ENCODE measurements around the gene PC.

PC gene

DNA sequence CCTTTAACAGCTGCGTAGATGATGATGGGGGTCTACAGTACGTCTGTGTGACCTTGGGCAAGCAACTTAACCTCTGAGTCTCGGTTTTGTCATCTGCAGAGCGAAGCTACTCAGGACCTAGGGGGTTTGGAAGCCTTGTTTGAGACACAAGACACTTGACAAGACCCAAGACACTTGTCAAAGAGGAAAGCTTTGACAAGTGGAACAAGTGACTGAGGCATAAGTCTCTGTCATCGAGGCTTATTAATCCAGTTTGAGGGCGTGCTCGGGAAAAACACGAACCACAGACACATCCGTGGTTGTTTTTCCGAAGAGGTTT, 732 bp upstream of the PC start:
- Histone ChIP-seq H3K36me3 (ENCODE audit: control insufficient read depth, insufficient read depth, low read length) (no peaks in the 10 kb centered on the region), H3K4me3 (ENCODE audit: insufficient read depth, low read depth, low read length, poor library complexity, severe bottlenecking) (peak overlapping the region; percentile 74), H3K27ac (ENCODE audit: insufficient read depth, low read length, poor library complexity, severe bottlenecking) (no peak overlapping the region), H3K9me3 (ENCODE audit: control insufficient read depth, low read length) (no peaks in the 10 kb centered on the region), H3K27me3 (replicated peaks; ENCODE audit: control insufficient read depth, insufficient read depth, low read length, poor library complexity, severe bottlenecking) (no peaks in the 10 kb centered on the region), H3K4me1 (ENCODE audit: control insufficient read depth, insufficient read depth, low read length, poor library complexity, severe bottlenecking) (peaks cover 11% of the 10 kb centered on the region)
- DNase-seq: no peak

DNA sequence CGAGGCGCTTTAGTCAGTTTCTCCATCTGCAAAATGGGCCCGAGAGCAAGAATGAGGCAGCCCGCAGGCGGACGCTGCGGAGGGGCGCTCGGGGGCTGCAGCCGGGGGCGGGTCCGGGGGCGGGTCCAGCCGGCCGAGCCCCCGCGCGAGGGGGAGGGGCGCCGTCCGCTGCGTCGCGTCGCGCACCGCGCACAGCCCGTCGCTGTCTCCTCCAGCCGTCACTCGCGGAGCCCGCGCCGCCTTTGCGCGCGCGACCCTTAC, 282 bp downstream of the PC start:
- Histone ChIP-seq H3K36me3 (ENCODE audit: control insufficient read depth, insufficient read depth, low read length) (no peaks in the 10 kb centered on the region), H3K4me3 (ENCODE audit: insufficient read depth, low read depth, low read length, poor library complexity, severe bottlenecking) (peak overlapping the region; percentile 74), H3K27me3 (replicated peaks; ENCODE audit: control insufficient read depth, insufficient read depth, low read length, poor library complexity, severe bottlenecking) (no peaks in the 10 kb centered on the region), H3K4me1 (ENCODE audit: control insufficient read depth, insufficient read depth, low read length, poor library complexity, severe bottlenecking) (peaks cover 11% of the 10 kb centered on the region), H3K27ac (ENCODE audit: insufficient read depth, low read length, poor library complexity, severe bottlenecking) (no peak overlapping the region), H3K9me3 (ENCODE audit: control insufficient read depth, low read length) (no peaks in the 10 kb centered on the region)
- DNase-seq: no peak

DNA sequence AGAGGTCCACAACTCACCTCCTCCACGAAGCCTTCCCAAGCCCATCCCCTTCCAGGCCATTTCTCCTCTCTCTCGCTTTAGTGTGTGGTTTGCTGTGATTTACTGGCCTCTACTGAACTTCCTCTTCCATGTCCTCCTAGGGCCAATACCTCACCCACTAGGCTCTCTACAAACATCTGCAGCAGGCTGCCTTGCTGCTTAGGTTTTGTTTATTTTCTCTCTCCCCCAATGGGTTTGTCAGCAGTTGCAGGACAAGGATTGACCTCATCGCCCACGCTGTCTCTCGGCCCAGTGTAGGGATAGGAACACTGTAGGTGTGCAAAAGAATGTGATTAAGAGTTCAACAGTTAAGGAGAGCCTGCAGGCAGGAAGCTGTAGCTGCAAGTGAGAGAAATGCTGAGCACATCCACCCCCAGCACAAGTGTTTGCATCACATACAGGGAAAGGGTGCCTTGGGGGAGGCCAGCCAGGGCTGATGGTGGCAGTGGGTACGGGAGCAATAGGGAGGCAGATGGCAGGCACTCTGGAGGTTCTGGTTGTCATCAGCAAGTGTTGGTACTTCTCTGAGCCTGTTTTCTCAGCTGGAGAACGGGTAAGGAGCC, 1.4 kb downstream of the PC start:
- Histone ChIP-seq H3K27ac (ENCODE audit: insufficient read depth, low read length, poor library complexity, severe bottlenecking) (no peak overlapping the region), H3K4me3 (ENCODE audit: insufficient read depth, low read depth, low read length, poor library complexity, severe bottlenecking) (no peak overlapping the region), H3K9me3 (ENCODE audit: control insufficient read depth, low read length) (no peaks in the 10 kb centered on the region), H3K4me1 (ENCODE audit: control insufficient read depth, insufficient read depth, low read length, poor library complexity, severe bottlenecking) (peaks cover 11% of the 10 kb centered on the region), H3K27me3 (replicated peaks; ENCODE audit: control insufficient read depth, insufficient read depth, low read length, poor library complexity, severe bottlenecking) (no peaks in the 10 kb centered on the region), H3K36me3 (ENCODE audit: control insufficient read depth, insufficient read depth, low read length) (no peaks in the 10 kb centered on the region)
- no peak for DNase-seq

DNA sequence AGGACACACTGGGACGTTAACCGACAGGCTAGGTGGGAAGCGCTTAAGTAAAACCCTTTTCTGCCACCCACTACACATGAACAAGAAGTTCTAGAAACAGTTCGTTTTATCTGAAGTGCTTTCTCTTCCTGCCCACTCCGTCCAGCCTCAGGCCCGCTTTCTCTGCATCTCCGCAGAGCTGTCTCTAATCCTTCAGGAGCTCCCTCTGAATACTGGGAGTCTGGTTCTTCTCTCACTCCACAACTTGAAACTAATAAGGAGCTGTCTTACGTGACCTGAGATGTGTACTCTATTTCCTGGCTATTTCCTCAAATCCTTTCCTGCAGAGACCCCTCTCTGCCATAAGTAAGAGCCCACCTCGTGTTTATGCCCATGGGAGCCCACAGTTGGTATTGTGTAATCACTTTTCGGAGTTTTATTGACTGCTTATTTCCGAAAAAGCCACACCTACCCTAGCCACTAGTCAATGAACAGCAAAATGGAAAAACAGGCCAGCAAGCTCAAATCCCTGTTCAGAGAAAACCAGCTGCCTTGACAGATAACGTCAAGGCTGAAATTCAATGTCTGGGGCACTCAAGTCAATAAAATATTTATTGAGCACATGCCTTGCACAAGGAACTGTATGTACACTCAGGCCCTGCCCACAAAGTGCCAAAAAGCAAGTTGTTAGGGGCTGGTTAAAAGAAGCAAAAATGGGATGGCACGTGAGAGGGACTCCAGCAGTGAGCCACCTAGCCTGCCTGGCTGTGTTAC, 4.9 kb downstream of the PC start:
- no peaks in the 10 kb centered on the region for H3K27me3 ChIP-seq (replicated peaks; ENCODE audit: control insufficient read depth, insufficient read depth, low read length, poor library complexity, severe bottlenecking)
- H3K9me3 ChIP-seq (ENCODE audit: control insufficient read depth, low read length): no peaks in the 10 kb centered on the region
- no peak overlapping the region for H3K4me3 ChIP-seq (ENCODE audit: insufficient read depth, low read depth, low read length, poor library complexity, severe bottlenecking)
- no peak overlapping the region for H3K27ac ChIP-seq (ENCODE audit: insufficient read depth, low read length, poor library complexity, severe bottlenecking)
- H3K36me3 ChIP-seq (ENCODE audit: control insufficient read depth, insufficient read depth, low read length): no peaks in the 10 kb centered on the region
- no peak for DNase-seq
- H3K4me1 ChIP-seq (ENCODE audit: control insufficient read depth, insufficient read depth, low read length, poor library complexity, severe bottlenecking): peaks cover 3% of the 10 kb centered on the region

DNA sequence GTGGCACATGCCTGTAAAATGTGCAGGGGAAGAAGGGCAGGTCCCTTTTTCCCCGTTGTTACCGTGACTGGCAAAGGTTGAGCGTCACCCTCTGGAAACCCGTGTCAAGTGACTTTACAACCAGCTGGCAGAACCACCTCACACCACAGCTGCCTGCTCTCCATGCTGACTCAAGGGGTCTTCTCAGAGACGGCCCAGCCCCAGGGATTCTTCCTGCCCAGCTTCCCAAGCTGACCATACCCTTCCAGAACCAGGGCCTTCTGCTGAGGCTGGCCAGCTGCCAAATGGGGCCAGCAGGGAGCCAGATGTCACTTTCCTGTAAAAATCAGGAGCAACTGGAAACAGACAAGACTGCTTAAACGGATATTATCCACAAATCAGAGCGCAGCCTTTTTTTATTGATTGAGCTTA, 6.3 kb downstream of the PC start:
- no peaks in the 10 kb centered on the region for H3K4me1 ChIP-seq (ENCODE audit: control insufficient read depth, insufficient read depth, low read length, poor library complexity, severe bottlenecking)
- no peaks in the 10 kb centered on the region for H3K36me3 ChIP-seq (ENCODE audit: control insufficient read depth, insufficient read depth, low read length)
- H3K27me3 ChIP-seq (replicated peaks; ENCODE audit: control insufficient read depth, insufficient read depth, low read length, poor library complexity, severe bottlenecking): no peaks in the 10 kb centered on the region
- no peak overlapping the region for H3K4me3 ChIP-seq (ENCODE audit: insufficient read depth, low read depth, low read length, poor library complexity, severe bottlenecking)
- no peak for DNase-seq
- H3K27ac ChIP-seq (ENCODE audit: insufficient read depth, low read length, poor library complexity, severe bottlenecking): no peak overlapping the region
- no peaks in the 10 kb centered on the region for H3K9me3 ChIP-seq (ENCODE audit: control insufficient read depth, low read length)

DNA sequence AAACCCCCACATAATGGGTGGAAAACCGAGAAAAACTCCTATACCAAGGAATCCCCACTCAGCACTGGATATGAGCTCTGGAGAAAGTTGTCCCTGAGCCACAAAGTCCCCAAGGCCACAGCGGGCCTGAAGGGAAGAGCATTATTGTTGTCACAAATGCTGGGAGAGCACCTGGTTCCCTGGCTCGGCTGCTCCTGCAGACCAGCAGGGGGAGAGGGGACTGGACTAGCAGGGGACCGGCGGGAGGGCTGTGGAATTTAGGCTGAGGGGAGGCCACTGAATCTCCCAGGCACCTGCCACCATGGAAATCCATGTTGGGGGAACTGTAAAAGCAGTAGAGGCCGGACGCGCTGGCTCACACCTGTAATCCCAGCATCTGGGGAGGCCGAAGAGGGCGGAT, 7.0 kb downstream of the PC start:
- Histone ChIP-seq H3K9me3 (ENCODE audit: control insufficient read depth, low read length) (no peaks in the 10 kb centered on the region), H3K27me3 (replicated peaks; ENCODE audit: control insufficient read depth, insufficient read depth, low read length, poor library complexity, severe bottlenecking) (no peaks in the 10 kb centered on the region), H3K4me1 (ENCODE audit: control insufficient read depth, insufficient read depth, low read length, poor library complexity, severe bottlenecking) (no peaks in the 10 kb centered on the region), H3K27ac (ENCODE audit: insufficient read depth, low read length, poor library complexity, severe bottlenecking) (no peak overlapping the region), H3K4me3 (ENCODE audit: insufficient read depth, low read depth, low read length, poor library complexity, severe bottlenecking) (no peak overlapping the region), H3K36me3 (ENCODE audit: control insufficient read depth, insufficient read depth, low read length) (no peaks in the 10 kb centered on the region)
- no peak for DNase-seq

DNA sequence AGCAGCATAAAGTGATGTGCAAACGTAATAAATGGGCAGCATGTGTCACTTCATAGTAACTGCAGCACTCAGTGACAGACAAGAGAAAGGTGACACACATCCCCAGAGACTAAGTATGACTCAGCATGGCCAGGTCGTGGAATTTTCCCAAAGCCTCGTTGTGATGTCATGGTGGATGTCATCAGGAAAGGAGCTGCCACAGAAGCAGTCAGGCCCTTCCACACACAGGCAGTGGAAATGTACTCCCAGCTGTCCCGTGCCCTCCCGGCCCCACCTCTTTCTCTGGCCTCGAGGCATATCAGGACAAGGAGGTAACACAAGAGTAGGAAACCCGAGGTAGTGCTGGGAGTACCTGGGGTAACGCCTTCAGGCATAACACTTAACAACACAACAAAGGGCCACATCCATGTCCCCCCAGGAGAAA, 8.1 kb downstream of the PC start:
- H3K27me3 ChIP-seq (replicated peaks; ENCODE audit: control insufficient read depth, insufficient read depth, low read length, poor library complexity, severe bottlenecking): no peaks in the 10 kb centered on the region
- H3K36me3 ChIP-seq (ENCODE audit: control insufficient read depth, insufficient read depth, low read length): no peaks in the 10 kb centered on the region
- no peaks in the 10 kb centered on the region for H3K4me1 ChIP-seq (ENCODE audit: control insufficient read depth, insufficient read depth, low read length, poor library complexity, severe bottlenecking)
- H3K9me3 ChIP-seq (ENCODE audit: control insufficient read depth, low read length): no peaks in the 10 kb centered on the region
- DNase-seq: no peak
- no peak overlapping the region for H3K27ac ChIP-seq (ENCODE audit: insufficient read depth, low read length, poor library complexity, severe bottlenecking)
- H3K4me3 ChIP-seq (ENCODE audit: insufficient read depth, low read depth, low read length, poor library complexity, severe bottlenecking): no peak overlapping the region

DNA sequence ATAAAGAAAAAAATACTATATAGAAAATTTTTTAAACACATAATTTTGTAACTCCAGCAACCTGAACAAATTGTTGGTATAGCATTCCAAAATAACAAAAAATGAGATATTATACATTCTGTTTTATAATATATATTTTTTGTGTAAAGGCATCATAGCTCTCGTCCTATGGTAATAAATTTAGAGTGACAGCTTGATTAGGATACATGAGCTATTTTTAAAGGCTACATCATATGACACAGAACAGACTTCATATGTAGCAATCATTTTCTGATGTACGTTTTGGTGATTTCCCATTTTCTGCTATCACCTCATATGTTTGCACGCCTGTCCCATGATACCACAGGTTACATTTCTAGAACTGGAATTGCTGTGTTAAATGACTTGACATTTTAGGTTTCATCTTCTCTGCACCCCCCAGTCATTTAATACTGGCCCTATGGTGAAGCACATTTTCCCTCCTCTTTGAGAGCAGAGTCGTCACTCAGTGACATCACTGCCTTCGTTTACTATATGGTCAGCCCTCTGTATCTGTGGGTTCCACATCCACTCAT, 19.5 kb downstream of the PC start:
- Histone ChIP-seq H3K4me1 (ENCODE audit: control insufficient read depth, insufficient read depth, low read length, poor library complexity, severe bottlenecking) (no peaks in the 10 kb centered on the region), H3K9me3 (ENCODE audit: control insufficient read depth, low read length) (no peaks in the 10 kb centered on the region), H3K36me3 (ENCODE audit: control insufficient read depth, insufficient read depth, low read length) (no peaks in the 10 kb centered on the region), H3K27me3 (replicated peaks; ENCODE audit: control insufficient read depth, insufficient read depth, low read length, poor library complexity, severe bottlenecking) (no peaks in the 10 kb centered on the region), H3K4me3 (ENCODE audit: insufficient read depth, low read depth, low read length, poor library complexity, severe bottlenecking) (no peak overlapping the region), H3K27ac (ENCODE audit: insufficient read depth, low read length, poor library complexity, severe bottlenecking) (no peak overlapping the region)
- no peak for DNase-seq

DNA sequence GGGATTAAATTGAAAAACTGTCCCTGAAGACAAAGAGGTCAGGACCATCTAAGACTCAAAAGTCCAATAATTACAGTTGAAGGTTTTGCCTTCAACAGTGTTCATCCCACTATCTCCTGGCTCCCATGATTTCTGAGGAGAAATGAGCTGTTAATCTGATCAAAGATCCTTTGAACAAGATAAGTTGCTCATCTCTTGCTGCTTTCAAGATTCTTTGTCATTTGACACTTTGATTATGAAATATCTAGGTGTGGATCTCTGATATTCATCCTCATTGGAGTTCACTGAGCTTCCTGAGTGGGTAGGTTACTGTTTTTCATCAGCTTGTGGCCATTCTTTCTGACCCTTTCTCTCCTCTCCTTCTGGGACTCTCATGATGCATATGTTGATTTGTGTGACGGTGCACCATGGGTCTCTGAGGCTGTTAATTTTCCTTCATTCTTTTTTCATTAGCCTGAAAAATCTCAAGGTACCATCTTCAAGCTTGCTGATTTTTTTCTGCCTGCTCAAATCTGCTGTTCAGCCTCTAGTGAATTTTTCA, 20.9 kb downstream of the PC start:
- no peaks in the 10 kb centered on the region for H3K36me3 ChIP-seq (ENCODE audit: control insufficient read depth, insufficient read depth, low read length)
- DNase-seq: no peak
- H3K9me3 ChIP-seq (ENCODE audit: control insufficient read depth, low read length): no peaks in the 10 kb centered on the region
- H3K27me3 ChIP-seq (replicated peaks; ENCODE audit: control insufficient read depth, insufficient read depth, low read length, poor library complexity, severe bottlenecking): no peaks in the 10 kb centered on the region
- H3K4me1 ChIP-seq (ENCODE audit: control insufficient read depth, insufficient read depth, low read length, poor library complexity, severe bottlenecking): no peaks in the 10 kb centered on the region
- no peak overlapping the region for H3K27ac ChIP-seq (ENCODE audit: insufficient read depth, low read length, poor library complexity, severe bottlenecking)
- no peak overlapping the region for H3K4me3 ChIP-seq (ENCODE audit: insufficient read depth, low read depth, low read length, poor library complexity, severe bottlenecking)

DNA sequence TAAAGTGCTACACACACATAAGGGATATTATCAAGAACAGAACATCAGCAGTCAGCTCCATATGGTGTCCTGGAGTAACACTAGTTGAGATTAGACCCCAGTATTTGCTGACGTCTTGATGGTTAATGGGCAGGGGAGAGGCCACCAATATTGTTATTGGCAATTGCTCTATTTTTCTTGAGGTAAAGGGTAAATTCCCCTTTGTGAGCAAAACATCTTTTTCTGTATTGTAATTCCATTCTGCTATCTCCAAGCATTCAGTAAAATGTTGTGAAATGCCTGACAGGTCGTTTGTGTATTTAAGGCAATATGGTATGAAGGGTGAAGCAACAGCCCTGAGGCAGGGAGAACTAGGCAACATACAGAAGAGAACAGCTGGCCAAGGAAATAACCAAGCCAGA, 21.9 kb downstream of the PC start:
- no peak overlapping the region for H3K27ac ChIP-seq (ENCODE audit: insufficient read depth, low read length, poor library complexity, severe bottlenecking)
- H3K9me3 ChIP-seq (ENCODE audit: control insufficient read depth, low read length): no peaks in the 10 kb centered on the region
- H3K27me3 ChIP-seq (replicated peaks; ENCODE audit: control insufficient read depth, insufficient read depth, low read length, poor library complexity, severe bottlenecking): no peaks in the 10 kb centered on the region
- H3K4me1 ChIP-seq (ENCODE audit: control insufficient read depth, insufficient read depth, low read length, poor library complexity, severe bottlenecking): no peaks in the 10 kb centered on the region
- no peaks in the 10 kb centered on the region for H3K36me3 ChIP-seq (ENCODE audit: control insufficient read depth, insufficient read depth, low read length)
- H3K4me3 ChIP-seq (ENCODE audit: insufficient read depth, low read depth, low read length, poor library complexity, severe bottlenecking): no peak overlapping the region
- no peak for DNase-seq

Measured in effector memory CD4-positive, alpha-beta T cell (primary cell).